Activated CD4-positive, alpha-beta T cell treated with anti-CD3 and anti-CD28 coated beads, Interleukin-2, amount 50 U/mL, for 24 hours (primary cell): ENCODE measurements around the gene SGTA.

Source experiments
- DNase-seq, 2 donors: peaks; one replicate each; pipeline ENCODE4 v3.0.0-alpha.2; 2020; ENCODE audit warnings: low read depth in 1 of 2, low spot score in 1 of 2

The SGTA gene

DNA sequence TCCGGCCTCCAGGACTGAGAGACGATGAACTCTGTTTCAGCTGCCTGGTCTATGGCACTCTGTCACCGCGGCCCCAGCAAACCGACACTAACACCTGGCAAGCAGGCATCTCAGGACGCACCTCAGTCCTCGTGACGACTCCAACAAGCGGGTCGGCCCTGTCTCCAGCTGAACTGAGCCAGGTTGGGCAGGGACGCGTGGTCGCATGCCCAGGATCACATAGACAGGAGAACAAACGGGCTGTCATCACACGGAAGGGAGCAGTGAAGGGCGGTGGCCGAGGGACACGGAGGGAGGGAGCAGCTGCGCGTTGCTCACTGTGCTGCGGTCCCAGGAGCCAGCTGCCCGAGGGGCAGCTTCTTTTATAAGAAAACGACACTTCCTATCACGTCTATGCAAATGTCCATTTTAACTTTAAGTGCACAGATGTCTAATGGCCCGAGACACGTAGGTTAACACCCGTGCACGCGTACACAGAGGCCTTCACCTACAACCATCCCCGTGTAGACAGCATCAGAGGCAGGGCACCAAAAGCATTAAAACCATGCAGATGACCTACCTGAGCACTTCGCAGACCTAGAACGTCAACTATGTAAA is 8.9 kb downstream of the SGTA start:
- no peak for DNase-seq

DNA sequence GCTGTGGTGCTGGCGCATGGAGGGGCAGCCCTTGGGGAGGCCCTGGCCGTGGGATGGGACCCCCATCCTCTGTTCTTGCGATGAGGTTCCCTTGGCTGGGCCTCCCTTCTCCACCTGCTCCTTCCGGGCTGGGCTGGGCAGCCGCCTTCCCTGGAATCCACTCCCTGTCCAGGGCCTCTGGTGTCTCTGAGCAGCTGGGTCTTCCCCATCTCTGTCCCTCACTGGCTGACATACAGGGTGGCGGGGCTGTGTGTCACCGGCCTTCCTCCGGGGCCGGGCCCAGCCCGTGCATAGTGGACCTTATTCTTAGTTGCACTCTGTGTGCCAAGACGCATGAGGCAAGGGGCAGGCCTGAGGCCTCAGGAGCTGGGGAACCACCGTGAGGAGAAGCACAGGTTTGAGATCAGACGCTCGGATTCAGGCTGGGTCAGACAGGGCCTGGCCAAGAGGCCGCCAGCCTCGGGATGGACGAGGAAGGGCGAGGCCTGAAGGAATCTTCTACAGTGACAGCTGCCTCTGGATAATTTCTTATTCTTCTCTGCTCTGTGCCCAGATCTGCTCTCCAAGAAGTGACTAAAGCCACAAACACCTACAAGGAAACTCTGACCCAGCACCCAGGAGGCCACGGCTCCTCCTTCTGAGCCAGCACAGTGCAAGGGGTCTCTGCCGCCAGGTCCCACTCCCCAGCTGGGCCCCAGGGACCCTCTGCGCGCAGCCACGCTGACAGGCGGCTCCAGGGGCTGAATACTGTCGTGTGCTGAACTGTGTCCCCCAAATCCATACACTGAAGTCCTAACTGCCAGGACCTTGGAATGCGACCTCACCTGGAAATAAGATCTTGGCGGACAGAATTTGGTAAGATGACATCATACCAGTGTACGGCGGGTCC is 11.0 kb downstream of the SGTA start:
- no peak for DNase-seq

DNA sequence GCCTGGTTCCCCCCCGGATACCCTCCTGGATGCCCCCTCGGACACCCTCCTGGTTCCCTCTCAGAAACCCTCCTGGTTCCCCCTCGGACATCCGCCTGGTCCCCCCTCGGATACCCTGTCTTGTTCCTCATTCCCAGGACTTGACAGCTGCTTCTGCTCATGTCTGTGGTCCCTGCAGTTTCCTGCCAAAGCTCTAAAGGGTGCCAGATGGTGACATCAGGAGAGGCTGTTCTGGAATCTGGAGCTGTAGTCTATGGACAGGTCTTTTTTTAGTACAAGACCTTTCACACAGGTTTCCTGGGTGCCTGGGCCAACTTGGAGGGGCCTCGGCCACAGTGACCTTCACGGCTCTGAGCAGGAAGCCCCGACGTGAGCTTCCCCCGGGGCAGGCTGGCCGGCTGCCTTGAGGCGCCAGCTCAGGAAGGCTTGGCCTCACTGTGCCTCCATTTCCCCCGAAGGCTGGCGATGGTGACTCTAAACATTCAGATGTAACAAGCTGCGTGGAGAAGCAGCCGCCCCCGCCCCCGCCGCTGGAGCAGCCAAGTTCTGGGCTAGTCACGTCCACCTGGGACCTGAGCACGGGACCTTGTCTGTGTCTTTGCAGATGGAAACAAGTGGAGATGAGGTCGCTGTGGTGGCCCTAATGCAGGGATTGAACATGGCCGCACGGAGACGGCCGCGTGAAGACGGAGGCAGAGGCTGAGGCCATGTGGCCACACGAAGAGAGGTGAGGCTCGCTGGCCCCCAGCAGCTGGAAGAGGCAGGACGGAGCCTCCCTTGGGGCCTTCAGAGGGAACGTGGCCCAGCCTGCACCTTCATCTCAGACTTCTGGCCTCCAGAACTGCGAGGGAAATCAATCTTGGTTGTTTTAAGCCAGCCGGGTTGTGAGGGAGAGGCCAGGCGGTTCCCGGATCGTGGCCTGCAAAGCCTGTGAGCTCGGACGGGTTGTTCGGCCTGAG is 12.7 kb downstream of the SGTA start:
- DNase-seq, result no peak

DNA sequence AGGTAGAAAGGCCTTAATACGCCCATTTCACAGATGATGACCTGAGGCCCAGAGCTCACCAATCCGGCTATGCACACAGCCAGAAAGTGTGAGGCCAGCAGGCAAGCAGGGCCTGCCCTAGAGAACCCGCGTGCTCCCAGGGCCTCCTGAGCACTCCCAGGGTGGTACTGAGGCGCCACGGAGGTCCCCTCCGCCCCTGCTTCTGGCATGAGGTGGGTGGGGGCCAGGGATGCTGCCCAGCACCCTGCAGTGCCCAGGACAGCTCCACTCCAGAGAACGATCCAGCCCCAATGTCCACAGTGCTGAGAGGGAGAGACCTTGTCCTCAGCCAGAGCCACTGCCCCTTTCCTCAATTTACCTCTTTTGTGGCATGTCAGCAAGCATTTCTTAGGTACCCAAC is 13.9 kb downstream of the SGTA start:
- DNase-seq, result no peak

DNA sequence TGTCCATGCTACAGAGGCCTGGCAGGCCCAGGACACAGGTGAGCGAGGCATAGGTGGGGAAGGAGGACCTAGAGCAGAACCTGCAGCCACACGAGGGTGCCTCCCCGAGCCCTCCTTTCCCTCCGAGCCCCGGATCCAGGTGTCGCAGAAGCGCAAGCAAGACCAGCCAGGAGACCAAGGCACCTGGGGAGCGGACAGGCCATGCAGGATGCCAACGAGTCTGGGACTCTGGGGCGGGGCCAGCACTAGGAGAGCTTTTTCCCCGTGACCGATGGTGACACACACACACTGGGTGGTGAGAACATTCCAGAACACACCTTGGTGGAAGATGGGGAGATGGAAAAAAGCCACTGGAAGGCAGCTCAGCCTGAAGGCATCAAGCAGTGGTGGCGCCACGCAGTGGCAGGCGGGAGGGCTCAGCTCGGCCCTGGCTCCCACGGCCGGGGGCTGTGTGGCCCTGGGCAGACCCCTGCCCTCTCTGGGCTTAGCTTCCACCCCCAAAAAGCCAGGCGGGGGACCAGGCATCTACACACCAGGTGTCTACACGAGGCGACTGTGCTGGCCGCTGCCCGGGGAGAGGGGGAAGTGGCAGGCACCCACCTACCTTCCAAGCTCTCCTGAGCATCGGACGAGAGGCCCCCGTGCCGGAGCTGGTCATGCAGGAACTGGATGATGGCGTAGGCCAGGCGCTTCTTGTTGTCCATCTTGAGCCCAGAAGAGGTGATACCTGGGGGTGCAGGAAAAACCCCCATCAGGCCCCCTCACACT is 14.5 kb downstream of the SGTA start:
- DNase-seq, result no peak

DNA sequence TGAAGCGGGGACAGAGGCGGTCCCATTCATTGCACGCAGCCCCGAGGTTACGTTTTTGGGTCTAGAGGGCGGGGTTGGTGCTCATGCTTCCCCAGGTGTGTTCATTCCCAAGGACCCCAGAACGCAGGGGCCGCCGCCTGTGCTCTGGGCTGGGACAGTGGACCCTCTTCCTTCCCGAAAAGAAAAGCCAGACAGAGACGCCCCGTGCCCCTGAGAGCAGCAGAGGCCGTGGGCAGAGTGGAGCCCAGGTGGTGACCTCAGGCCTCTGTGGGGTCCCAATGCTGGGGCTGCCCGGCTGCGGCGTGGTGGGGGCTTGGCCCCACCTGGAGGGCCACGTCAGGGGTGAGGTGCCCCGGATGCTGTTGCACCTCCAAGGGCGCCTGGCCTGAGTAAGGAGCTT is 15.4 kb downstream of the SGTA start:
- DNase-seq, result no peak

DNA sequence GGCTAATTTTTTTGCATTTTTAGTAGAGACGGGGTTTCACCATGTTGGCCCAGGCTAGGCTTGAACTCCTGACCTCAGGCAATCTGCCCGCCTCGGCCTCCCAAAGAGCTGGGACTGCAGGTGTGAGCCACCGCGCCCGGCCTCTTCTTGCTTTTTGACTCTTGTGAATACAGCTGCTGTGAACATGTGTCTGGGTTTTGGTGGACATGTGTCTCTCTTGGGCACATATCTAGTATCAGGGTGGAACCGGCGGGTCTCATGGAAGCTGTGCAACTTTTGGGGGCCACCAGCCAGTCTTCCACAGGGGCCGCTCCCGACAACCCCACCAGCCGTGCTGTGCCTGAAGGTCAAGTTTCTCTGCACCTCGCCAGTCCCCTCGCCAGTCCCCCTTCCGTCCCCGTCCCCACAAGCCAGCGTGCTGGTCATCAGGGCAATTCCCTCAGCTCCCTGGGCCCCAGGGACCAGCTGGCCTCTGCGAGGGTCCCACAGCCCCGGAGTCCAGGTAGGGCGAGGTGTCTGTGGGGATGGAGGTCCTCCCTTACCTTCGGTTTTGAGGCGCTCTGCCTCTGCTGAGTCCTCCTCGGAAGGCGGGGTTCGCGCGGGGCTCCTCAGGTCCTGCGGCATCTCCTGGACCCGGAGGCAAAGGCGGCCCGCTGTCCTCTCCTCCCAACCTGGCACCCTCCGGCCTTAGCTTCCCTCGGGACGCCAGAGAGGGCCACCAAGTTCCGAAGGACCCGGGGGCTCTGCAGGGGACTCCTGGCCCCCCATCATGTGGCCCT is 16.3 kb downstream of the SGTA start:
- DNase-seq, result no peak

DNA sequence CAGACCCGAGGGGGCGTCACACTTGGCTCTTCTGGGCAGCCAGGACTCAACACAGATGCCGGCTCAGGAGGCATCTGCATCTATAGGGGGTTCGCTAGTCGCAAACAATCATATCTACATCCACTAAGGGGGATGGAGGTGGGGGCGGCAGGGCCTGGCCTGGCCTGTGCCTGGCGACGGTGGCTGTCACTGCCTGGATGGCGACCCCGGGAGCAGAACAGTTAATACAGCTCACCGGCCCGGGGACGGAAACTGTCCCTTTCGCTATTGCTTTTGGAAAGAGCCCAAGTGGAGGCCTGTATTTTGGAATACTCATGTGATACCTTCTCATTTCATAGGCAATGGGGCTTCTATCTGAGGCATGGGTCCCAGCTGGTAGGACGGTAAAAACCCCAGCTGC is 17.7 kb downstream of the SGTA start:
- DNase-seq, result no peak

DNA sequence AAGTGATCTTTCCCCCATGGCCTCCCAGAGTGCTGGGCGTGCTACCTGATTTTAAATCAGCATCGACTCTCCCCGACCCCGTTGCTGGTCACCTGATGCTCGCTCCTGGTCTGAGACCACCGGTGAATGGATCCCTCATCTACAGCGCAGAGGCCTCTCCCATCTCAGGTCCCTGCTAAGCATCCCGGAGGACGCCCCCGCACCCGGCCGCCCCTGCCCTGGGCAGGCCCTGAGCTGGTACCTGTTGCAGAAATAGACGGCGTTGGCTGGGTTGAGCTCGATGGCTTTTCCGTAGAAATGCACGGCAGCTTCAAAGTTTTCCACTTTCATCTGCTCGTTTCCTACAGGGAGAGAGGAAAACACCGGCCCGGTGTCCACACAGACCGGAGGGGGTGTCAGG is 18.1 kb downstream of the SGTA start:
- DNase-seq, result no peak

DNA sequence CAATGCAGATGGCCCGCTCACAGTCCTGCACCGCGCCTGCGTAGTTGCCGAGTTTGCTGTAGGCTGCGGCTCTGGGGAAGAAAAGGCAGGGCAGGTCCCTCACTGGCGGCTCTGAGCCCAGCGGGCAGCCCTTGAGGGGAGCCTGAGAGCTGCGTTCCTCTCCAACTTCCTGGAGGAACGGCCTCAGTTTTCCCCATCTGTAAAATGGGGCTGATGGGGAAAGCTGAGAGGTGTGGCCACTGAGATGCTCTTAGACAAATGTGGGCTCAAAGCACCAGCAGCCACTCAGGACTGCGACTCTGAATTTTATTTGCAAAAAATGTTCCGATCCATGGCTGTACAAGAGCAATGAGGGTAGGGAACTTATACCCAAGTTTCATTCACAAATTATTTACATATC is 19.4 kb downstream of the SGTA start:
- no peak for DNase-seq

DNA sequence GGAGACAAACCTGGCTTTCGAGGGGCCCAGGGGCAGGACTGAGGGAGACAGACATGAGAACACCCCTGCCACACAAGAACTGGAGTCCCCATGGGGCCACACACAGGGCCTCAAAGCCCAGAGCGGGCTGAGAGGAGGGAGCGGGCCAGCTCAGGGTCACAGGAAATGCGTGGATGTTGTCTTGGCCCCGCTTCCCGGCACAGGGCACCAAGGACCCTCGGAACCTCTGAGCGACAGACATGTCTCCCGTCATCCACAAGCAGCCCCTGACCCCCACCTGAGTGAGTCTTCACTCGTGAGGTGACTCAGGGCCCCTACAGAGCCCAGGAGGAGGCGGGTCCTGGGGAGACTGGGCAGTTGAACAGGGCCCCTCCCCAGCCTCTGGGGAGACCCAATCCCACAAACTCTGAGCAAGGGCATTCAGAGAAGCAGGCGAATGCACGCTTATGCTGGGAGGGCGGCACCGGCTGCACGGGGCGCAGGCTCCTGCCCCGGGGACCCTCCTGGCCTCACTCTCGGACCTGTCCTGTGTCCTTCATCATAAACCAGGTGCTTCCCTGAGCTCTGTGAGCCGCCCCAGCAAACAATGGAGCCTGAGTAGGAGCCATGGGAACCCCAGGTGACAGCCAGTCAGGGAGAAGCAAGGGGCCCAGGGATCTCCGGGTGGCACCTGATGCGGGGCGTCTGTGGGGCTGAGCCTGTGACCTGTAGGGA is 20.1 kb downstream of the SGTA start:
- DNase-seq, result no peak

DNA sequence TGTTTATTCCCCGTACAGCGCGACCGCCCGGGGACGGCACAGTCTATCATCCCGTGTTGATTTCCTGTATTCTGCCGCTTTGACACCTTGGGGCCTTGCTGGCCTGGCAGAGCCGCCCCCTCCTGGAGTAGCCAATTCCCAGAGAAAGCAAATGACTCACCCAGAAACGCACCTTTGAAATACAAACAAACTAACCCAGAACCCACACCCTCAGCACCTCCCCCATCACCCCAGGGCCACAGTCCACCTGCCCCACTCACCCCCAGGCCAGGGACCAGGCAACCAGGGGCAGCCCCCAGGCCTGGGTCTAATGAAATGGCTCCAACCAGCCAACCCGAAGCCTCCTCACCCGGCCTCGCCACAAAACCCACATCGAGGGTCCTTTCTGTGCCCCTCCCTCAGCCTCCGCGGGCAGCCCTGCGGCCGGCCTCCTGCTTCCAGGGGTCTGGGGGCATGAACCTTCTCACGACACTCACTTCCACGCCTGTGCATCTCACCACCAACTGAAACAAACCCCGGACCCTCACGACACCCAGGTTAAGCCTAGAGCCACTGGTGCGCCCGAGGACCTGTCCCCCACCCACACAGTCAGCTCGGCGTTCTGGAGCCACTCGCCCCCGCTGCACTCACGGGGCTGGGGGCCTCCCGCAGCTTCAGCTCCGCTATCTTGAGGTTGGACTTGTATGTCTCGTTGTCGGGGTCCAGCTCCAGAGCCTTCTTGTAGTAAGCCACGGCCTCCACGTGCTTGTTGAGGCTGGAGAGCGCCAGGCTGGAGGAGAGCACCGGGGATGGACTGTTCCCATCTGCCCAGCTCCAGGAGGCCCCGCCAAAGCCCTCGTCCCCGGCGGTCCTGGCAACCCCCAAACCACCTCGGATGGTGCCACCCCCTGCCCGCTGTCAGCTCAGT is 20.9 kb downstream of the SGTA start:
- DNase-seq, result no peak

DNA sequence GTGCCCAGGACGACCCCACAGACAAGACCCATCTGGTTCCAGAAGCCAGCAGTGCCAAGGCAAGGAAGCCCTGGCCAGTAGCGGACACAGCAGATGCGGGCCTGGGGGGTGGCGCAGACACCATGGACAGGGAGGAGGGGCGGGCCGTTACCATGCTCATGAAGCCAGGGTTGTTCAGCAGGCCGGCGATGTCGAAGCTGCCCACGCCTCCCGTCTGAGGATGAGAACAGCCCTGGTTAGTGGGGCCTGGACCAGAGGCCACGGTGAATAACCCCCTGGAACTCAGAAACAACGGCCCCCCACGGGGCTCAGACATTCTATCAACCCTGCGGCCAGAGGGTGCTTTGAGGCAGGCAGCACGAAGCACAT is 21.8 kb downstream of the SGTA start:
- DNase-seq, result no peak

DNA sequence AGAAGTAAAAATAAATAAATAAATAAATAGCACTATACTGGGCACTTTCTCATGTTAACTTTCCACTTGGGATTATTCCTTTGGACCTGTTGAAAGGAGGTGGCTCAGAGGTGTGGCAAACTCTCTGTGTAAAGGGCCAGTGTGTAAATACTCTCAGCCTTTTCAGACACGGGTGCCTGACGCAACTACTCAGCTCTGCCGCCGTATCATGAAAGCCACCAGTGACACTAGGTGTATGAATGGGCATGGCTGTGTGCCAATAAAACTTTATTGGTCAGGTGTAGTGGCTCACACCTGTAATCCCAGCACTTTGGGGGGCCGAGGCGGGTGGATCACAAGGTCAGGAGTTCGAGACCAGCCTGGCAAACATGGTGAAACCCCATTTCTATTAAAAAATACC is 23.1 kb downstream of the SGTA start:
- no peak for DNase-seq

DNA sequence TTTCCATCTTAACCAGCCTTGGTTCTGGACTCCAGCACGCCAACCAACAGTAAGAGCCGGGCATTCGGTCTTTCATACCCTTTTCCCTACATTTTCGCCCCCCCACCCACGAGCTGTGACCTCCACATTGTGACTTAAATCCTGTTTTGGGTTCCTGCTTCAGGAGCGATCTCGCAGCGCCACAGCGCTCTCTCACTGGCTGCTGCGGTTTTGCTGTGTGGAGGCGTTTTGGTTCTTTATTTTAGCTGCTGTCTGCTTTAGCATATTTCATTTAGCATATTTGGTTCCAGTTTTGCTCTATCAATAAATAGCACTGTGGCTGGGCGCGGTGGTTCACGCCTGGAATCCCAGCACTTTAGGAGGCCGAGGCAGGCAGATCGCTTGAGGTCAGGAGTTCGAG is 23.7 kb downstream of the SGTA start:
- DNase-seq, result no peak

DNA sequence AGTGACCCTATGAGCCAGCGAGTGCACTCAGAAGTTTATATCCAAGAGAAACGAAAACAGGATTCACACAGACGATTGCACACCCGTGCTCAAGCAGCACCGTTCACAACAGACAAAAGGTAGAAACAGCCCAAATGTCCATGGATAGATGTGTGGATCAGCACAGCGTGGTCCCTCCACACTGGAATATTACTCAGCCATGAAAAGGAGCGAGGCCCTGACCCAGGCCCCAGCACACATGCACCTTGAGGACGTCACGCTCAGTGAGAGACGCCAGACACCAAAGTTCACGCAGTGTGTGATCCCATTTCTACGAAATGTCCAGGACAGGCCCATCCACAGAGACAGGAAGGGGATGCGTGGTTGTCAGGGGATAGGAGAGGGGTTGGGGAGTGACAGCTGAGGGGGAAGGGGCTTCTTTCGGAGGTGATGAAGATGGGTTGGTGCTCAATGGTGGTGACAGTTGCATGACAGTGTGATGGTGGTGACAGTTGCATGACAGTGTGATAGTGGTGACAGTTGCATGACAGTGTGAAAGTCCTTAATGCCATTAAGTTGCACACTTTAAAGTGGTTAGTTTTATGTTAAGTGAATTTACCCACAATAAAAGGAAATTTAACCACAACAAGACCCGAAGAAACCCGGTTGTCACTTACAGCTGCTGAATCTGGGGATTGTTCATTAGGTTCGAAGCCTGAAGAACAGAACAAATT is 24.3 kb downstream of the SGTA start:
- DNase-seq, result no peak

DNA sequence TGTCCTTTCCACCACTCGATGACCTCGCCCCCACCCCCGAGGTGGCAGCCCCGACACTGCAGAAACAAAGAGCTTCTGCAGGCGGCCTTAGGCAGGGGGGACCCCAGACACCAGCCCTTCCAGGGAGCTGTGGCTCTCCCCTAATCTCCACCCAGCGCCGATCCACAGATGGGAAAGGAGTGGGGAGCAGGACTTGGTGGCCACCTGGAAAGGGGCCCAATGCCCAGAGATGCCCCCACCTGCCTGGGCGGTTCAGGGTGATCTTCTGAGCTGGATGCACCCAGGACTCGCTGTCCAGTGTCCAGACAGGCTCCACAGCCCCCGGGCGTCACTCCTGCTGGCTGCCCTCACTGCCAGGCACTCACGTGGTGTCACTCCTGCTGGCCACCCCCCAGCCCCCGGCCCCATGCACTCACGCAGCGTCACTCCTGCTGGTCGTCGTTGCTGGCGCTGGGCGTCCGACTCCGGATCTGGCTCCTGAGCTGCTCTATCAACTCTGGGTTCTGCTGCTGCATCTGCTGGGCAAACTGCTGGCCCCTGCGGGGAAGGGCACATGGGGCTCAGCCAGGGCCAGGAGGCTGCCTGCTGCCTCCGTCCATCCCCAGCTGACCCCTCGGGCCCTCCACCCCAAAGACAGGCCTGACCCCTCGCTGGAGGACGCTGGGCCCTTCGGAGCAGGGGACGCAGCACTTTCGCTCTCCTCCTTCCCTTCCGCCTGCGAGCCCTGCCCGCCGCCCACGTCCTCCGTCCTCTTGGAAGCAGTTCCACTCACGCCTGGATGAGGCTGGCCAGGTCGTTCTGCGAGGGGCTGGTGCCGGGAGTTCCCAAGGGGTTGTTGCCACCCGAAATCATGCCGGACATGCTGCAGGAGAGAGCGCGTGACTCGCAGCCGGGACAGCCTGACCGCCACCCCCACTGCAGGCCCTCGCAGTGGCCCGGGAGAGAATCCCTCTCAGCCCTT is 25.9 kb downstream of the SGTA start:
- DNase-seq, result no peak
